HL-60 (cell line): ENCODE results near the gene CFAP54.

ENCODE experiments used
- DNase-seq, 2 experiments: peaks; one replicate each; pipeline ENCODE4 v3.0.0-alpha.2; 2010 to 2020; ENCODE audit warnings: low read depth in 1 of 2, low spot score in 1 of 2
- H3K27ac ChIP-seq: fragments of 250-450 bp; sonication (Bioruptor Pico); replicated peaks from 2 replicates; pipeline ENCODE4 v1.5.1; 2020; ENCODE audit warnings: mild to moderate bottlenecking, moderate library complexity
- H3K27me3 ChIP-seq: fragments of 250-450 bp; sonication (Bioruptor Pico); 2 replicates; pipeline ENCODE4 v1.5.1; 2021; ENCODE audit warnings: mild to moderate bottlenecking, moderate library complexity; ENCODE audit not compliant: insufficient read depth, poor library complexity, severe bottlenecking
- H3K4me3 ChIP-seq: replicated peaks from 2 replicates; pipeline ENCODE4 v1.5.1; 2011; ENCODE audit warnings: mild to moderate bottlenecking, control low read depth, low read length; ENCODE audit not compliant: insufficient read depth
- CTCF ChIP-seq: IDR thresholded peaks from one replicate; pipeline ENCODE4 v1.5.1; 2011; ENCODE audit warnings: low read length, control low read depth, inconsistent platforms; ENCODE audit not compliant: insufficient read depth
- GABPA ChIP-seq: IDR thresholded peaks from 2 replicates; pipeline ENCODE4 v1.6.1; 2012; ENCODE audit warnings: low read depth
- POLR2AphosphoS5 ChIP-seq: IDR thresholded peaks from 2 replicates; pipeline ENCODE4 v1.6.1; 2012; ENCODE audit warnings: low read depth
- SPI1 ChIP-seq: IDR thresholded peaks from 2 replicates; pipeline ENCODE4 v1.6.1; 2012; ENCODE audit warnings: low read depth, mild to moderate bottlenecking, borderline replicate concordance
- TF ChIP-seq, protein P1 (sequence below): IDR thresholded peaks from 2 replicates; pipeline ENCODE4 v1.6.1; 2012; ENCODE audit warnings: low read depth; ENCODE audit not compliant: insufficient replicate concordance

Gene CFAP54

GRCh38 chr12:96881608-96882007 is 392.2 kb downstream of the CFAP54 start:
- DNase-seq: no peak
- H3K27ac ChIP-seq: no peak overlapping the region
- H3K4me3 ChIP-seq: no peak overlapping the region
- no peak for TF ChIP-seq CTCF
- TF ChIP-seq, protein P1, sequence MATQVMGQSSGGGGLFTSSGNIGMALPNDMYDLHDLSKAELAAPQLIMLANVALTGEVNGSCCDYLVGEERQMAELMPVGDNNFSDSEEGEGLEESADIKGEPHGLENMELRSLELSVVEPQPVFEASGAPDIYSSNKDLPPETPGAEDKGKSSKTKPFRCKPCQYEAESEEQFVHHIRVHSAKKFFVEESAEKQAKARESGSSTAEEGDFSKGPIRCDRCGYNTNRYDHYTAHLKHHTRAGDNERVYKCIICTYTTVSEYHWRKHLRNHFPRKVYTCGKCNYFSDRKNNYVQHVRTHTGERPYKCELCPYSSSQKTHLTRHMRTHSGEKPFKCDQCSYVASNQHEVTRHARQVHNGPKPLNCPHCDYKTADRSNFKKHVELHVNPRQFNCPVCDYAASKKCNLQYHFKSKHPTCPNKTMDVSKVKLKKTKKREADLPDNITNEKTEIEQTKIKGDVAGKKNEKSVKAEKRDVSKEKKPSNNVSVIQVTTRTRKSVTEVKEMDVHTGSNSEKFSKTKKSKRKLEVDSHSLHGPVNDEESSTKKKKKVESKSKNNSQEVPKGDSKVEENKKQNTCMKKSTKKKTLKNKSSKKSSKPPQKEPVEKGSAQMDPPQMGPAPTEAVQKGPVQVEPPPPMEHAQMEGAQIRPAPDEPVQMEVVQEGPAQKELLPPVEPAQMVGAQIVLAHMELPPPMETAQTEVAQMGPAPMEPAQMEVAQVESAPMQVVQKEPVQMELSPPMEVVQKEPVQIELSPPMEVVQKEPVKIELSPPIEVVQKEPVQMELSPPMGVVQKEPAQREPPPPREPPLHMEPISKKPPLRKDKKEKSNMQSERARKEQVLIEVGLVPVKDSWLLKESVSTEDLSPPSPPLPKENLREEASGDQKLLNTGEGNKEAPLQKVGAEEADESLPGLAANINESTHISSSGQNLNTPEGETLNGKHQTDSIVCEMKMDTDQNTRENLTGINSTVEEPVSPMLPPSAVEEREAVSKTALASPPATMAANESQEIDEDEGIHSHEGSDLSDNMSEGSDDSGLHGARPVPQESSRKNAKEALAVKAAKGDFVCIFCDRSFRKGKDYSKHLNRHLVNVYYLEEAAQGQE: no peak
- TF ChIP-seq SPI1: no peak
- no peaks in the 10 kb centered on the region for H3K27me3 ChIP-seq

DNA sequence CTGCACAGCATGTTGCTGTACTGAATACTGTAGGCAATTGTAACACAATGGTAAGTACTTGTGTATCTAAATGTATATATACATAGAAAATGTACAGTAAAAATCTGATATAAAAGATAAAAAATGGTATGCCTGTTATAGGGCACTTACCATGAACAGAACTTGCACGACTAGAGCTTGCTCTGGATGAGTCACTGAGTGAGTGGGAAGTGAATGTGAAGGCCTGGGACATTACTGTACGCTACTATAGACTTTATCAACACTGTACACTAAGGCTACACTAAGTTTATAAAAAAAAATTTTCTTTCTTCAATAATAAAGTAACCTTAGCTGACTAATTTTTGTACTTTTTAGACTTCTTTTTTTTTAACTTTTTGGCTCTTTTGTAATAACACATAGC is 393.5 kb downstream of the CFAP54 start:
- Histone ChIP-seq H3K27ac (no peak overlapping the region), H3K27me3 (no peaks in the 10 kb centered on the region), H3K4me3 (no peak overlapping the region)
- DNase-seq: no peak
- TF ChIP-seq, protein P1: no peak
- TF ChIP-seq CTCF: no peak
- TF ChIP-seq GABPA: no peak
- no peak for TF ChIP-seq SPI1
- no peak for TF ChIP-seq POLR2AphosphoS5

DNA sequence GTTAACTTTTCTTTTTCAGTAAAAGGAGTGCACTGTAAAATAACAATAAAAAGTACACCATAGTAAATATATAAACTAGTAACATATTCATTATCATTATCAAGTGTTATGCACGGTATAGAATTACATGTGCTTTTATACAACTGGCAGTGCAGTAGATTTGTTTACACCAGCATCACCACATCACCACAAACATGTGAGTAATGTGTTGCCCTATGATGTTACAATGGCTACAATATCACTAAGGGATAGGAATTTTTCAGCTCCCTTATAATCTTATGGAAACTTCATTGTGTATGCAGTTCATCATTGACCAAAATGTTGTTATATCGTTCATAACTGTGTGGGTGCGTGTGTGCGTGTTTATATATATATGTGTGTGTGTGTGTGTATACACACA is 394.2 kb downstream of the CFAP54 start:
- TF ChIP-seq GABPA: no peak
- no peak for TF ChIP-seq POLR2AphosphoS5
- TF ChIP-seq SPI1: no peak
- TF ChIP-seq, protein P1: no peak
- TF ChIP-seq CTCF: no peak
- no peak for DNase-seq
- H3K4me3 ChIP-seq: no peak overlapping the region
- H3K27ac ChIP-seq: no peak overlapping the region
- H3K27me3 ChIP-seq: no peaks in the 10 kb centered on the region
